K562 (cell line): ENCODE measurements around the gene GLE1. TPM values are rescaled to one million over a fixed set of nuclear protein-coding genes. Genes with fewer than 3 reads are reported as not detected.

Experiments used
- ATAC-seq: fragments of 200-7000 bp; cut with Tn5 transposase; 3 replicates; pipeline ENCODE4 v1.9.1; 2020; ENCODE audit warnings: moderate library complexity
- BruUV-seq: library from RNA; stranded (reverse); fragments of 400-500 nt; replicated peaks from 2 replicates; lab custom pipeline; 2021; lab: Mats Ljungman, UMichigan
- CTCF ChIA-PET: fragments of 300-600 bp; formaldehyde crosslinking; extraction: SDS; loops from one replicate; lab custom pipeline; 2021; ENCODE audit warnings: low intra/inter-chr PET ratio; lab: Yijun Ruan, JAX
- POLR2A ChIA-PET: fragments of 300-600, 350-650 bp; sonication (Branson Sonifier 250); formaldehyde crosslinking; extraction: SDS; loops from one replicate; lab custom pipeline; 2021; ENCODE audit warnings: antibody characterized with exemption, inconsistent platforms; lab: Yijun Ruan, JAX
- DNase-seq, 4 experiments: peaks; one replicate each; pipeline versions ENCODE4 v3.0.0 to v3.0.0-alpha.2; 2011 to 2018; ENCODE audit warnings: low spot score in 3 of 4, mixed read lengths in 3 of 4; ENCODE audit errors: extremely low read depth in 1 of 4
- FAIRE-seq: peaks from 2 replicates; lab custom pipeline; 2011; peaks lifted over from hg19 to GRCh38; lab: Jason Lieb, UNC
- H2AFZ ChIP-seq: 2 replicates; pipeline ENCODE4 v1.6.0; 2011; ENCODE audit warnings: low read depth, low read length, control low read depth, inconsistent platforms
- H3K27ac ChIP-seq: fragments of 200-600 bp; 3 replicates; pipeline ENCODE4 v1.8.0; 2011; ENCODE audit warnings: low read depth, mild to moderate bottlenecking, control low read depth, inconsistent platforms, low read length, moderate library complexity, mixed read lengths; ENCODE audit errors: extremely low read depth
- H3K27me3 ChIP-seq, 2 experiments: fragments of 300-600 bp in 1 of 2; 2 replicates in 1 of 2; 3 replicates in 1 of 2; pipeline versions ENCODE4 v1.6.0 to v1.8.0; 2011; ENCODE audit warnings: inconsistent platforms in 2 of 2, low read length in 2 of 2, mild to moderate bottlenecking in 1 of 2, mixed read lengths in 1 of 2, moderate library complexity in 1 of 2; ENCODE audit not compliant: control insufficient read depth in 2 of 2, insufficient read depth in 2 of 2
- H3K36me3 ChIP-seq: fragments of 300-600 bp; 3 replicates; pipeline ENCODE4 v1.8.0; 2011; ENCODE audit warnings: mild to moderate bottlenecking, low read length, inconsistent platforms; ENCODE audit not compliant: control insufficient read depth, insufficient read depth
- H3K4me1 ChIP-seq, 2 experiments: fragments of 200-600 bp in 1 of 2; replicated peaks in 1 of 2; 2 replicates in 1 of 2; 3 replicates in 1 of 2; pipeline versions ENCODE4 v1.5.1 to v1.8.0; 2011; ENCODE audit warnings: inconsistent platforms in 2 of 2, low read length in 2 of 2, mild to moderate bottlenecking in 1 of 2, mixed read lengths in 1 of 2, moderate library complexity in 1 of 2; ENCODE audit not compliant: control insufficient read depth in 2 of 2, insufficient read depth in 2 of 2
- H3K4me2 ChIP-seq: 2 replicates; pipeline ENCODE4 v1.6.1; 2011; ENCODE audit warnings: low read length, control low read depth, inconsistent platforms, mixed read lengths; ENCODE audit not compliant: insufficient read depth
- H3K4me3 ChIP-seq: fragments of 200-600 bp; sonication (generic), shearing (Covaris generic); 2 replicates; pipeline ENCODE4 v1.5.1; 2016; ENCODE audit warnings: control low read depth, inconsistent platforms
- H3K79me2 ChIP-seq: fragments of 200-600 bp; 3 replicates; pipeline ENCODE4 v1.8.0; 2011; ENCODE audit warnings: low read length, inconsistent platforms; ENCODE audit not compliant: control insufficient read depth, insufficient read depth
- H3K9ac ChIP-seq, 2 experiments: 2 replicates each; pipeline versions ENCODE4 v1.6.0 to v1.6.1; 2011; ENCODE audit warnings: low read depth in 2 of 2, low read length in 2 of 2, control low read depth in 1 of 2, inconsistent platforms in 1 of 2, mild to moderate bottlenecking in 1 of 2, mixed read lengths in 1 of 2; ENCODE audit not compliant: insufficient read depth in 1 of 2
- H3K9me1 ChIP-seq: one replicate; pipeline ENCODE4 v1.6.0; 2011; ENCODE audit warnings: inconsistent platforms, mild to moderate bottlenecking, low read length, moderate library complexity; ENCODE audit not compliant: control insufficient read depth, insufficient read depth
- H3K9me3 ChIP-seq: replicated peaks from 2 replicates; pipeline ENCODE4 v1.5.1; 2011; ENCODE audit warnings: low read depth, low read length, inconsistent platforms; ENCODE audit not compliant: control insufficient read depth, insufficient read depth
- H4K20me1 ChIP-seq: replicated peaks from 2 replicates; pipeline ENCODE4 v1.6.1; 2011; ENCODE audit warnings: low read length, inconsistent platforms, mixed read lengths; ENCODE audit not compliant: control insufficient read depth, insufficient read depth
- BDP1 ChIP-seq: IDR thresholded peaks from 3 replicates; pipeline ENCODE4 v1.6.1; 2011; ENCODE audit not compliant: insufficient read length, insufficient read depth
- CC2D1A ChIP-seq: fragments of 450-650 bp; IDR thresholded peaks from 2 replicates; pipeline ENCODE4 v1.6.1; 2017; ENCODE audit warnings: mild to moderate bottlenecking
- E2F8 ChIP-seq: fragments of 450-650 bp; IDR thresholded peaks from 2 replicates; pipeline ENCODE4 v1.7.1; 2018; ENCODE audit warnings: mild to moderate bottlenecking, low read depth; ENCODE audit not compliant: partially characterized antibody
- GABPB2 ChIP-seq: fragments of 250-450 bp; sonication (Bioruptor Pico); conservative IDR thresholded peaks from 2 replicates; pipeline ENCODE4 v1.5.1; 2021; ENCODE audit warnings: mild to moderate bottlenecking
- HNRNPLL ChIP-seq: fragments of 200-400 bp; formaldehyde crosslinking; IDR thresholded peaks from 2 replicates; pipeline ENCODE4 v1.6.1; 2017; ENCODE audit warnings: low read length, low read depth, mild to moderate bottlenecking; ENCODE audit not compliant: poor library complexity, severe bottlenecking
- NFIC ChIP-seq: fragments of 450-650 bp; IDR thresholded peaks from 2 replicates; pipeline ENCODE4 v1.6.1; 2017; ENCODE audit warnings: mild to moderate bottlenecking, inconsistent platforms
- PYGO2 ChIP-seq: fragments of 450-650 bp; IDR thresholded peaks from 2 replicates; pipeline ENCODE4 v1.6.1; 2016; ENCODE audit warnings: mild to moderate bottlenecking, missing genetic modification characterization, moderate library complexity, missing compliant biosample characterization
- RBBP5 ChIP-seq: fragments of 200-600 bp; sonication (generic); IDR thresholded peaks from 2 replicates; pipeline ENCODE4 v1.6.1; 2012; ENCODE audit warnings: borderline replicate concordance, mild to moderate bottlenecking, low read length, control low read depth, inconsistent platforms; ENCODE audit not compliant: insufficient read depth, poor library complexity, severe bottlenecking
- RBM15 ChIP-seq: fragments of 200-400 bp; formaldehyde crosslinking; IDR thresholded peaks from 2 replicates; pipeline ENCODE4 v1.6.1; 2018; ENCODE audit warnings: mild to moderate bottlenecking, low read length, moderate library complexity; ENCODE audit not compliant: insufficient read depth
- STAT5B ChIP-seq: fragments of 250-450 bp; sonication (Bioruptor Pico); IDR thresholded peaks from 2 replicates; pipeline ENCODE4 v1.8.0; 2021; ENCODE audit warnings: mild to moderate bottlenecking, inconsistent platforms
- ZNF561 ChIP-seq: fragments of 450-650 bp; formaldehyde crosslinking; conservative IDR thresholded peaks from 2 replicates; pipeline ENCODE4 v1.4.0; 2020; ENCODE audit warnings: mild to moderate bottlenecking, moderate library complexity
- ZNF707 ChIP-seq: fragments of 250-450 bp; sonication (Bioruptor Pico); conservative IDR thresholded peaks from 2 replicates; pipeline ENCODE4 v1.8.0; 2022; ENCODE audit warnings: inconsistent platforms, mild to moderate bottlenecking, moderate library complexity
- WGBS: fragments of 100-300 bp; shearing (Covaris generic); methylation state at CpG from one replicate; pipeline ENCODE4 v1.1.6; 2016; ENCODE audit warnings: low coverage, mixed read lengths; ENCODE audit not compliant: insufficient coverage; ENCODE audit errors: missing lambda C conversion rate; 5-methylcytosine and 5-hydroxymethylcytosine counted together
- in situ Hi-C: fragments of 300-500 bp; cut with MboI; formaldehyde crosslinking; loops from 4 replicates; pipeline ENCODE4 v1.15.0; 2018; ENCODE audit warnings: inconsistent platforms, mixed read lengths
- intact Hi-C: fragments of 100-400 bp; cut with micrococcal nuclease; formaldehyde crosslinking; loops from 2 replicates; pipeline ENCODE4 v1.14.2; 2022
- polyA plus RNA-seq, 8 experiments: library from polyadenylated mRNA; depleted of rRNA in 4 of 8; stranded (reverse) in 5 of 8; unstranded in 3 of 8; fragments of >200 nt; fragmentation: Nextera tagmentation in 2 of 8; fragmentation: Illumina TruSeq in 1 of 8; extraction: Ambion mirVana in 2 of 8; extraction: Trizol in 1 of 8; gene quantifications; 2 replicates each; pipeline versions ENCODE4 v1.2.1 to v1.2.3, GENCODE V29; 2011 to 2014; ENCODE audit warnings: inconsistent platforms in 1 of 8, missing spikeins in 1 of 8
- total RNA-seq, 7 experiments: library from RNA; depleted of rRNA in 6 of 7; stranded (reverse); fragments of >200 nt in 6 of 7; fragmentation: Illumina TruSeq in 2 of 7; extraction: Trizol in 2 of 7; gene quantifications; 2 replicates each; pipeline versions ENCODE4 v1.2.1 to v1.2.3, GENCODE V29; 2011 to 2021; ENCODE audit warnings: low replicate concordance in 1 of 7

Gene GLE1
- total and polyA plus RNA-seq, 9 of the 15 experiments (the other 6 are each of a cell fraction or from before 2014, with no cell fraction given) = 15.9 to 44.8 (median 37.6) TPM

- no peak overlapping the region for H3K27ac ChIP-seq
- no peak overlapping the region for H3K4me2 ChIP-seq
- H3K27me3 ChIP-seq = no peaks in the 10 kb centered on the region
- ChIA-PET CTCF (no interaction called here), POLR2A (no interaction called here)
- peaks cover 56% of the 10 kb centered on the region for H3K36me3 ChIP-seq
- FAIRE-seq (no peak), DNase-seq (no peak), ATAC-seq (no peak; the same call in 2 of the 3 replicates)
- TF ChIP-seq HNRNPLL (no peak), NFIC (0 out of 2 replicates have a peak, but pooled peaks have one; percentile 22)
- WGBS = 74% methylated on average over 12 of the region's 13 CpGs
- H4K20me1 ChIP-seq = no peaks in the 10 kb centered on the region
- no peaks in the 10 kb centered on the region for H3K79me2 ChIP-seq
- H2AFZ ChIP-seq = no peak overlapping the region
- BruUV-seq = no TSS peak
- peaks cover 0 to 4% of the 10 kb centered on the region in 2 experiments; a peak in 2 of 5 replicates for H3K4me1 ChIP-seq
- H3K9ac ChIP-seq = peak overlapping the region in 1 of 2 experiments; percentile 65; a peak in 1 of 4 replicates
- in situ Hi-C loops (no loop called here), intact Hi-C loops (no loop called here)
- H3K9me1 ChIP-seq = no peaks in the 10 kb centered on the region
- H3K4me3 ChIP-seq = no peak overlapping the region
- H3K9me3 ChIP-seq = no peaks in the 10 kb centered on the region
Measured at GRCh38 chr9:128523199-128523925, 18.8 kb downstream of the GLE1 start.

GRCh38 chr9:128526720-128527119 lies 22.2 kb downstream of the GLE1 start:
- H3K36me3 ChIP-seq = peaks cover 66% of the 10 kb centered on the region
- in situ Hi-C loops = no loop called here
- H3K4me3 ChIP-seq = no peak overlapping the region
- H3K27me3 ChIP-seq = no peaks in the 10 kb centered on the region
- H3K9ac ChIP-seq = no peak overlapping the region
- no TSS peak for BruUV-seq
- H4K20me1 ChIP-seq = no peaks in the 10 kb centered on the region
- ATAC-seq = no peak
- intact Hi-C loops = no loop called here
- no peak overlapping the region for H3K4me2 ChIP-seq
- FAIRE-seq = no peak
- POLR2A ChIA-PET = interaction anchor here (2.6 kb wide), 1 partner anchor 10 kb away, joined by 6 read pairs; no protein-coding TSS in a partner anchor
- H3K9me3 ChIP-seq = no peaks in the 10 kb centered on the region
- H3K9me1 ChIP-seq = no peaks in the 10 kb centered on the region
- H3K27ac ChIP-seq = no peak overlapping the region
- CTCF ChIA-PET = no interaction called here
- H3K4me1 ChIP-seq = peaks cover 0 to 4% of the 10 kb centered on the region in 2 experiments; a peak in 2 of 5 replicates
- H3K79me2 ChIP-seq = no peaks in the 10 kb centered on the region
- TF ChIP-seq STAT5B (CRISPR knock-in tag) (no peak), ZNF707 (CRISPR knock-in tag) (no peak), PYGO2 (no peak), RBM15 (no peak), E2F8 (no peak), RBBP5 (no peak), CC2D1A (no peak), GABPB2 (CRISPR knock-in tag) (no peak), ZNF561 (CRISPR knock-in tag) (no peak), BDP1 (no peak)
- WGBS = 82% methylated on average over 2 of the region's 2 CpGs
- no peak overlapping the region for H2AFZ ChIP-seq
- DNase-seq = no peak
